ENCODE results near the gene LCN15. TPM values are rescaled to one million over a fixed set of nuclear protein-coding genes. Genes with fewer than 3 reads are reported as not detected.

LCN15 gene
- total and polyA plus RNA-seq, 2 experiments from 2014 or later, result 0.76 to 0.90 TPM

- peaks cover 3% of the 10 kb centered on the region; the same call in 2 of the 3 replicates for H3K9me3 Mint-ChIP-seq
- no peak overlapping the region for H3K27ac ChIP-seq (ENCODE audit: low read depth)
- H3F3A ChIP-seq (replicated peaks; ENCODE audit: low read depth), result no peaks in the 10 kb centered on the region
- H3K79me2 ChIP-seq (replicated peaks; ENCODE audit: insufficient read depth), result no peaks in the 10 kb centered on the region
- no peaks in the 10 kb centered on the region for H3K27me3 ChIP-seq (ENCODE audit: insufficient read depth)
- H3K4me1 Mint-ChIP-seq, result no peaks in the 10 kb centered on the region
- no peak overlapping the region for H3K4me3 Mint-ChIP-seq
- H3K4me3 ChIP-seq, result no peak overlapping the region
- no peak for DNase-seq (ENCODE audit: low spot score)
- H3K9me2 ChIP-seq (ENCODE audit: insufficient read depth), result no peaks in the 10 kb centered on the region
- TF ChIP-seq CREB1 (CRISPR knock-in tag; IDR thresholded peaks at IDR 0.05; ENCODE audit: low read depth), result no peak
- TF ChIP-seq REST (IDR thresholded peaks at IDR 0.05; ENCODE audit: unreplicated experiment), result no peak
- no peak for TF ChIP-seq CTCF (conservative IDR thresholded peaks at IDR 0.05; ENCODE audit: low read depth in 2 of 2)
- TF ChIP-seq STAT1 (IDR thresholded peaks at IDR 0.05; ENCODE audit: unreplicated experiment), result no peak
- TF ChIP-seq NANOG (IDR thresholded peaks at IDR 0.05; ENCODE audit: borderline replicate concordance), result no peak
- TF ChIP-seq EZH2phosphoT487 (IDR thresholded peaks at IDR 0.05; ENCODE audit: unreplicated experiment), result no peak
- TF ChIP-seq EZH2 (IDR thresholded peaks at IDR 0.05; ENCODE audit: low read depth, unreplicated experiment), result no peak
- H3K27me3 Mint-ChIP-seq (ENCODE audit: insufficient read depth, low read depth, poor library complexity), result peaks cover 4% of the 10 kb centered on the region
- H3K4me1 ChIP-seq (ENCODE audit: insufficient read depth), result no peaks in the 10 kb centered on the region
- H3K36me3 ChIP-seq (ENCODE audit: insufficient read depth), result no peaks in the 10 kb centered on the region
- no peak overlapping the region for H3K4me2 ChIP-seq
- no peaks in the 10 kb centered on the region for H4K20me1 ChIP-seq (replicated peaks; ENCODE audit: insufficient read depth)
- no peak overlapping the region for H3K27ac Mint-ChIP-seq
- ATAC-seq, result no peak
- no peak overlapping the region for H2AFZ ChIP-seq
- H3K36me3 Mint-ChIP-seq (ENCODE audit: low read depth), result no peaks in the 10 kb centered on the region
Measured at GRCh38 chr9:136746621-136747020, 17.7 kb downstream of the LCN15 start.

GRCh38 chr9:136746155-136746490, 18.2 kb downstream of the LCN15 start:
- Mint-ChIP-seq H3K9me3 (no peaks in the 10 kb centered on the region; the same call in 2 of the 3 replicates), H3K4me3 (no peak overlapping the region)
- TF ChIP-seq ZNF462 (CRISPR knock-in tag; IDR thresholded peaks at IDR 0.05) (no peak), ZNF331 (CRISPR knock-in tag; IDR thresholded peaks at IDR 0.05; ENCODE audit: low read depth) (no peak), POLR2AphosphoS5 (IDR thresholded peaks at IDR 0.05; ENCODE audit: low read depth) (no peak), ETS1 (IDR thresholded peaks at IDR 0.05) (no peak)

More at GRCh38 chr9:136746155-136746490, 18.2 kb downstream of the LCN15 start:
- Mint-ChIP-seq H3K4me1 (peaks cover 2% of the 10 kb centered on the region; the same call in 1 of the 3 replicates), H3K36me3 (ENCODE audit: low read depth) (no peaks in the 10 kb centered on the region), H3K27ac (no peak overlapping the region), H3K27me3 (ENCODE audit: insufficient read depth, low read depth, poor library complexity) (peaks cover 4% of the 10 kb centered on the region)
- Histone ChIP-seq H3K27ac (ENCODE audit: low read depth) (no peak overlapping the region), H3K27me3 (ENCODE audit: insufficient read depth) (no peaks in the 10 kb centered on the region), H2AFZ (no peak overlapping the region), H3K9me2 (ENCODE audit: insufficient read depth) (no peaks in the 10 kb centered on the region), H3K4me2 (no peak overlapping the region), H4K20me1 (replicated peaks; ENCODE audit: insufficient read depth) (no peaks in the 10 kb centered on the region), H3K4me3 (no peak overlapping the region), H3K4me1 (ENCODE audit: insufficient read depth) (no peaks in the 10 kb centered on the region), H3K79me2 (replicated peaks; ENCODE audit: insufficient read depth) (no peaks in the 10 kb centered on the region), H3F3A (replicated peaks; ENCODE audit: low read depth) (no peaks in the 10 kb centered on the region), H3K36me3 (ENCODE audit: insufficient read depth) (no peaks in the 10 kb centered on the region)
- no peak for DNase-seq (ENCODE audit: low spot score)
- ATAC-seq, result no peak
